SU-DHL-6 (cell line): ENCODE measurements around the gene KCNJ9.

Experiments used
- EZH2phosphoT487 ChIP-seq: fragments of 200-600 bp; sonication (generic), shearing (Covaris generic); conservative IDR thresholded peaks from 2 replicates; pipeline ENCODE4 v1.6.1; 2018; ENCODE audit warnings: mild to moderate bottlenecking, antibody characterized with exemption, low read length, moderate library complexity, mixed read lengths
- TF ChIP-seq, protein P1 (sequence below): fragments of 200-600 bp; sonication (generic); IDR thresholded peaks from one replicate; pipeline ENCODE4 v1.5.1; 2017; ENCODE audit warnings: antibody characterized with exemption, mild to moderate bottlenecking, low read length, moderate library complexity; ENCODE audit not compliant: insufficient read depth, poor library complexity, severe bottlenecking

DNA sequence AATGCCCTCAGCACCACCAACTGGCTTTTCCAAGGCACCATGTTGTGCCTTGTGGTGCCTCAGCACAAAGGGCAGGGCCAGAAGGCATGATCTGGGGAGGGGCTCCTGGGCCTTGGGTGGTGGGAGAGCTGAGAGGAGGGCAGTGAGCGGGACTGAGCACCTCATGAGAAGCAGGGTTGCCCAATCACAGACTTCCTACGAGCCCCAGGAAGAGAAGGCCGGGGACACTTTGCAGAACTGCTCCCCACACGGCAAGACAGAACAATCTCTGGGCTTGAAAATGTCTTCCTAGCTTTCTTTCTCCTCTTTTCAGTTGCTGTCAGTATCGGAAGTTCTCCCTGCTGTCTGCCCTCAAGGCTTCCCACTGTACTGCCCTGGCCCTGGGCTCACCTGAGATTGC is 18.2 kb upstream of the KCNJ9 start:
- TF ChIP-seq, protein P1, sequence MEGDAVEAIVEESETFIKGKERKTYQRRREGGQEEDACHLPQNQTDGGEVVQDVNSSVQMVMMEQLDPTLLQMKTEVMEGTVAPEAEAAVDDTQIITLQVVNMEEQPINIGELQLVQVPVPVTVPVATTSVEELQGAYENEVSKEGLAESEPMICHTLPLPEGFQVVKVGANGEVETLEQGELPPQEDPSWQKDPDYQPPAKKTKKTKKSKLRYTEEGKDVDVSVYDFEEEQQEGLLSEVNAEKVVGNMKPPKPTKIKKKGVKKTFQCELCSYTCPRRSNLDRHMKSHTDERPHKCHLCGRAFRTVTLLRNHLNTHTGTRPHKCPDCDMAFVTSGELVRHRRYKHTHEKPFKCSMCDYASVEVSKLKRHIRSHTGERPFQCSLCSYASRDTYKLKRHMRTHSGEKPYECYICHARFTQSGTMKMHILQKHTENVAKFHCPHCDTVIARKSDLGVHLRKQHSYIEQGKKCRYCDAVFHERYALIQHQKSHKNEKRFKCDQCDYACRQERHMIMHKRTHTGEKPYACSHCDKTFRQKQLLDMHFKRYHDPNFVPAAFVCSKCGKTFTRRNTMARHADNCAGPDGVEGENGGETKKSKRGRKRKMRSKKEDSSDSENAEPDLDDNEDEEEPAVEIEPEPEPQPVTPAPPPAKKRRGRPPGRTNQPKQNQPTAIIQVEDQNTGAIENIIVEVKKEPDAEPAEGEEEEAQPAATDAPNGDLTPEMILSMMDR: no peak
- TF ChIP-seq EZH2phosphoT487: no peak
